Measurements from ENCODE around the gene GAS7.

GAS7 gene

DNA sequence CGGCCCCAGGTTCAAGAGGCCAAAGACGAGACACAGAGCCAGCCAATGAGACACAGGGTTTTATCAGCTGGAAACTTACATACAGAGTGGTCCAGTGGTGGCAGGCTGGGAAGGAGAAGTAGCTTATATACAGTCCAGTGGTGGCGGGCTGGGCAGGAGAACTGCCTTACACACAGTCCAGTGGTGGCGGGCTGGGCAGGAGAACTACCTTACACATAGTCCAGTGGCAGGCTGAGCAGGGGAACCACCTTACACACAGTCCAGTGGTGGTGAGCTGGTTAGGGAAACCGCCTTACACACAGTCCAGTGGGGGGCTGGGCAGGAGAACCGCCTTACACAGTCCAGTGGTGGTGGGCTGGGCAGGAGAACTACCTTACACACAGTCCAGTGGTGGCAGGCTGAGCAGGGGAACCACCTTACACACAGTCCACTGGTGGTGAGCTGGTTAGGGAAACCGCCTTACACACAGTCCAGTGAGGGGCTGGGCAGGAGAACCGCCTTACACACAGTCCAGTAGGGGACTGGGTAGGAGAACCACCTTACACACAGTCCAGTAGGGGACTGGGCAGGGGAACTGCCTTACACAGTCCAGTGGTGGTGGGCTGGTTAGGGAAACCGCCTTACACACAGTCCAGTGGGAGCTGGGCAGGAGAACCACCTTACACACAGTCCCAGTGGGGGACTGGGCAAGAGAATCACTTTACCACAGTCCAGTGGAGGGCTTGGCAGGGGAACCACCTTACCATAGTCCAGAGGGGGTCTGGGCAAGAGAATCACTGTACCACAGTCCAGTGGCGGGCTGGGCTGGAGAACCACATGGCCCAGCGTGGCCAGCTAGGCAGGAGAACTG is 90.9 kb downstream of the GAS7 start:
- Histone ChIP-seq H3K36me3 (ENCODE audit: control insufficient read depth in 4 of 4, insufficient read depth in 4 of 4, low read length in 3 of 4) (no peaks in the 10 kb centered on the region), H3K27ac (ENCODE audit: insufficient read depth in 1 of 2, low read depth in 1 of 2, low read length in 2 of 2, poor library complexity in 1 of 2, severe bottlenecking in 2 of 2) (no peak overlapping the region), H3K4me1 (ENCODE audit: control extremely low read depth in 1 of 4, control insufficient read depth in 4 of 4, insufficient read depth in 4 of 4, low read length in 3 of 4) (peaks cover 0 to 7% (median 2%) of the 10 kb centered on the region in 4 experiments), H3K9me3 (ENCODE audit: control extremely low read depth in 1 of 5, control insufficient read depth in 4 of 5, insufficient read depth in 2 of 5, low read depth in 1 of 5, low read length in 4 of 5) (no peaks in the 10 kb centered on the region), H3K27me3 (replicated peaks in 2 of 5; ENCODE audit: control insufficient read depth in 4 of 5, insufficient read depth in 5 of 5, low read length in 4 of 5) (no peaks in the 10 kb centered on the region), H3K4me3 (ENCODE audit: control insufficient read depth in 1 of 7, extremely low read depth in 1 of 7, insufficient read depth in 4 of 7, low read depth in 2 of 7, low read length in 6 of 7) (no peak overlapping the region)
- CTCF ChIA-PET = interaction anchor here (1.3 kb wide), 1 partner anchor 63 kb away, joined by 3 read pairs; no protein-coding TSS in a partner anchor
- POLR2A ChIA-PET = no interaction called here
- WGBS (ENCODE audit: insufficient coverage) = 80% methylated on average over 9 of the region's 11 CpGs
- no peak for DNase-seq

- peaks cover 0 to 7% (median under 1%) of the 10 kb centered on the region in 4 experiments for H3K4me1 ChIP-seq (ENCODE audit: control extremely low read depth in 1 of 4, control insufficient read depth in 4 of 4, insufficient read depth in 4 of 4, low read length in 3 of 4)
- no peak for DNase-seq
- H3K27ac ChIP-seq (ENCODE audit: insufficient read depth in 1 of 2, low read depth in 1 of 2, low read length in 2 of 2, poor library complexity in 1 of 2, severe bottlenecking in 2 of 2) = no peak overlapping the region
- H3K9me3 ChIP-seq (ENCODE audit: control extremely low read depth in 1 of 5, control insufficient read depth in 4 of 5, insufficient read depth in 2 of 5, low read depth in 1 of 5, low read length in 4 of 5) = no peaks in the 10 kb centered on the region
- no peaks in the 10 kb centered on the region for H3K36me3 ChIP-seq (ENCODE audit: control insufficient read depth in 4 of 4, insufficient read depth in 4 of 4, low read length in 3 of 4)
- no peaks in the 10 kb centered on the region for H3K27me3 ChIP-seq (replicated peaks in 2 of 5; ENCODE audit: control insufficient read depth in 4 of 5, insufficient read depth in 5 of 5, low read length in 4 of 5)
- 97% methylated on average over 9 of the region's 9 CpGs for WGBS (ENCODE audit: insufficient coverage)
- CTCF ChIA-PET = interaction anchor here (0.7 kb wide), 1 partner anchor 139 kb away, joined by 3 read pairs; no protein-coding TSS in a partner anchor
- POLR2A ChIA-PET = no interaction called here
- no peak overlapping the region for H3K4me3 ChIP-seq (ENCODE audit: control insufficient read depth in 1 of 7, extremely low read depth in 1 of 7, insufficient read depth in 4 of 7, low read depth in 2 of 7, low read length in 6 of 7)
Measured at GRCh38 chr17:10106067-10106466, 92.3 kb downstream of the GAS7 start.

DNA sequence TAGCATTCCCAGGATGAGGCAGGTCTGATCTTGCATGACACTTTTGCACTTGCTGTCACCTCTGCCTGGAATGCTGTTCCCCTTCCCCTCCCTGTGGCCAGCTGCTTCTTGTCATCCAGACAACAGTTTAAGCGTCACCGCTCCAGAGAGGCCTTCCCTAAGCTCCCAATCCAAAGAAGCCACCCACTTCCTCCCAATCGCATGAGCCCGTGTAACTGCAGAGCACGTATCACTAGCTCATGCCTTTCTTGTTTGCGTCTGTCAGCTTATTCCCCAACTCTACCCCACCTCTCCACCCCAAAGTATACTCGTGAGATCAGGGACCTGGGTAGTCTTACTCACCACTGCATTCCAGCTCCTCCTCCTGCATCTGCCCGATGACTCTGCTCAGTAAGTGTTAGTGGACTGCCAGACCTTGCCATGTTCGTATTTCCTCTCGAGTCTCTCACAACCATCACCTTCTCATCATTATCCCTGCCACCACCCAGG is 92.8 kb downstream of the GAS7 start:
- 89% methylated on average over 6 of the region's 10 CpGs for WGBS (ENCODE audit: insufficient coverage)
- no peak overlapping the region for H3K4me3 ChIP-seq (ENCODE audit: control insufficient read depth in 1 of 7, extremely low read depth in 1 of 7, insufficient read depth in 4 of 7, low read depth in 2 of 7, low read length in 6 of 7)
- no peaks in the 10 kb centered on the region for H3K36me3 ChIP-seq (ENCODE audit: control insufficient read depth in 4 of 4, insufficient read depth in 4 of 4, low read length in 3 of 4)
- H3K27me3 ChIP-seq (replicated peaks in 2 of 5; ENCODE audit: control insufficient read depth in 4 of 5, insufficient read depth in 5 of 5, low read length in 4 of 5) = no peaks in the 10 kb centered on the region
- CTCF ChIA-PET = interaction anchor here (0.7 kb wide), 2 partner anchors 40 to 139 kb away, joined by 3 read pairs; no protein-coding TSS in a partner anchor
- H3K4me1 ChIP-seq (ENCODE audit: control extremely low read depth in 1 of 4, control insufficient read depth in 4 of 4, insufficient read depth in 4 of 4, low read length in 3 of 4) = peaks cover 0 to 7% (median under 1%) of the 10 kb centered on the region in 4 experiments
- DNase-seq = no peak
- H3K27ac ChIP-seq (ENCODE audit: insufficient read depth in 1 of 2, low read depth in 1 of 2, low read length in 2 of 2, poor library complexity in 1 of 2, severe bottlenecking in 2 of 2) = no peak overlapping the region
- POLR2A ChIA-PET = no interaction called here
- no peaks in the 10 kb centered on the region for H3K9me3 ChIP-seq (ENCODE audit: control extremely low read depth in 1 of 5, control insufficient read depth in 4 of 5, insufficient read depth in 2 of 5, low read depth in 1 of 5, low read length in 4 of 5)

DNA sequence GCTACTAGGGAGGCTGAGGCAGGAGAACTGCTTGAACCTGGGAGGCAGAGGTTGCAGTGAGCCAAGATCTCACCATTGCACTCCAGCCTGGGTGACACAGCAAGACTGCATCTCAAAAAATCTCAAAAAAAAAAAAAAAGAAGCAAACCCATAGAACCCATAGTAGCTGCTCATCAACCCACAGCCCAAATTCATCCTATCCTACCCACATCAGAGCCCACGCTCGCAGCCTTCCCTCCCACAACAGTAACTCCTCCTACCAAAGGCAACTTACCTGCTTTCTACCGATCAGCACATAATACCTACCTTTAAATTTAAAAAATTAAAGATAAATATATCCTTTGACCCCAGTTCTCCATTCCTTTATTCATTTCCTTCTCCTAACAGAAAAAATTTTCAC is 94.7 kb downstream of the GAS7 start:
- POLR2A ChIA-PET = no interaction called here
- H3K27me3 ChIP-seq (replicated peaks in 2 of 5; ENCODE audit: control insufficient read depth in 4 of 5, insufficient read depth in 5 of 5, low read length in 4 of 5) = no peaks in the 10 kb centered on the region
- no peak for DNase-seq
- no peaks in the 10 kb centered on the region for H3K9me3 ChIP-seq (ENCODE audit: control extremely low read depth in 1 of 5, control insufficient read depth in 4 of 5, insufficient read depth in 2 of 5, low read depth in 1 of 5, low read length in 4 of 5)
- no peak overlapping the region for H3K27ac ChIP-seq (ENCODE audit: insufficient read depth in 1 of 2, low read depth in 1 of 2, low read length in 2 of 2, poor library complexity in 1 of 2, severe bottlenecking in 2 of 2)
- no peak overlapping the region for H3K4me3 ChIP-seq (ENCODE audit: control insufficient read depth in 1 of 7, extremely low read depth in 1 of 7, insufficient read depth in 4 of 7, low read depth in 2 of 7, low read length in 6 of 7)
- H3K36me3 ChIP-seq (ENCODE audit: control insufficient read depth in 4 of 4, insufficient read depth in 4 of 4, low read length in 3 of 4) = no peaks in the 10 kb centered on the region
- 97% methylated on average over 3 of the region's 3 CpGs for WGBS (ENCODE audit: insufficient coverage)
- H3K4me1 ChIP-seq (ENCODE audit: control extremely low read depth in 1 of 4, control insufficient read depth in 4 of 4, insufficient read depth in 4 of 4, low read length in 3 of 4) = peaks cover 0 to 13% (median under 1%) of the 10 kb centered on the region in 4 experiments
- CTCF ChIA-PET = no interaction called here

- Histone ChIP-seq H3K4me1 (ENCODE audit: control extremely low read depth in 1 of 4, control insufficient read depth in 4 of 4, insufficient read depth in 4 of 4, low read length in 3 of 4) (peaks cover 0 to 13% (median under 1%) of the 10 kb centered on the region in 4 experiments), H3K27me3 (replicated peaks in 2 of 5; ENCODE audit: control insufficient read depth in 4 of 5, insufficient read depth in 5 of 5, low read length in 4 of 5) (no peaks in the 10 kb centered on the region), H3K4me3 (ENCODE audit: control insufficient read depth in 1 of 7, extremely low read depth in 1 of 7, insufficient read depth in 4 of 7, low read depth in 2 of 7, low read length in 6 of 7) (no peak overlapping the region), H3K9me3 (ENCODE audit: control extremely low read depth in 1 of 5, control insufficient read depth in 4 of 5, insufficient read depth in 2 of 5, low read depth in 1 of 5, low read length in 4 of 5) (no peaks in the 10 kb centered on the region), H3K36me3 (ENCODE audit: control insufficient read depth in 4 of 4, insufficient read depth in 4 of 4, low read length in 3 of 4) (no peaks in the 10 kb centered on the region), H3K27ac (ENCODE audit: insufficient read depth in 1 of 2, low read depth in 1 of 2, low read length in 2 of 2, poor library complexity in 1 of 2, severe bottlenecking in 2 of 2) (no peak overlapping the region)
- ChIA-PET CTCF (no interaction called here), POLR2A (no interaction called here)
- WGBS (ENCODE audit: insufficient coverage) = 96% methylated on average over 7 of the region's 8 CpGs
- DNase-seq = no peak
Measured at GRCh38 chr17:10102817-10103216, 95.6 kb downstream of the GAS7 start.

DNA sequence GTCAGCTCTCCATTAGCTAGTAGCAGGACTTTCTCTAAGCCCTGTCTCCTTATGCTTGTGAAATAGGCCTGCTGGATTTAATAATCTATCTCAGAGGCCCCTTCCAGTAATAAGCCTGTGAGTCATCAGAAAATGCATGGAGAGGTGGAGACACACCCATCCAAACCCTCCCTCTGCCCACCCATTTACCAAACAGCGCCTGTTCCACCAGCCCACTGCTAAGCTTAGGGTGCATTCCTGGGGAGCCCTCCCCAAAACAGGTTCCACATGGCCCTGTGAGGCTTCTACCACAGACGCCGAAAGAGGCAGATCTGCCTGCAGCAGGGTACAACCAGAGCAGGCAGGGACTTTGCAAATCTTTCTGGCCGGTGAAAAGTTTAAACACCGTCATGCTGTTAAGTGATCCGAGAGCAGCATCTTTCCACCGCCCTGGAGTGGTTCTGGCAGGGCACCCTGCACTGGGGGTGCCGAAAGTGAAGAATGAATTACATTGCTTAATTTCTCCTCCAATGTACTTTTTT is 99.3 kb downstream of the GAS7 start:
- Histone ChIP-seq H3K4me1 (ENCODE audit: control extremely low read depth in 1 of 4, control insufficient read depth in 4 of 4, insufficient read depth in 4 of 4, low read length in 3 of 4) (peaks cover 0 to 6% (median 0%) of the 10 kb centered on the region in 4 experiments), H3K4me3 (ENCODE audit: control insufficient read depth in 1 of 7, extremely low read depth in 1 of 7, insufficient read depth in 4 of 7, low read depth in 2 of 7, low read length in 6 of 7) (no peak overlapping the region), H3K36me3 (ENCODE audit: control insufficient read depth in 4 of 4, insufficient read depth in 4 of 4, low read length in 3 of 4) (no peaks in the 10 kb centered on the region), H3K9me3 (ENCODE audit: control extremely low read depth in 1 of 5, control insufficient read depth in 4 of 5, insufficient read depth in 2 of 5, low read depth in 1 of 5, low read length in 4 of 5) (no peaks in the 10 kb centered on the region), H3K27me3 (replicated peaks in 2 of 5; ENCODE audit: control insufficient read depth in 4 of 5, insufficient read depth in 5 of 5, low read length in 4 of 5) (no peaks in the 10 kb centered on the region), H3K27ac (ENCODE audit: insufficient read depth in 1 of 2, low read depth in 1 of 2, low read length in 2 of 2, poor library complexity in 1 of 2, severe bottlenecking in 2 of 2) (no peak overlapping the region)
- ChIA-PET POLR2A (no interaction called here), CTCF (no interaction called here)
- 98% methylated on average over 8 of the region's 8 CpGs for WGBS (ENCODE audit: insufficient coverage)
- DNase-seq = no peak

- no peaks in the 10 kb centered on the region for H3K36me3 ChIP-seq (ENCODE audit: control insufficient read depth in 4 of 4, insufficient read depth in 4 of 4, low read length in 3 of 4)
- ChIA-PET CTCF (no interaction called here), POLR2A (no interaction called here)
- H3K4me1 ChIP-seq (ENCODE audit: control extremely low read depth in 1 of 4, control insufficient read depth in 4 of 4, insufficient read depth in 4 of 4, low read length in 3 of 4) = peaks cover 0 to 6% (median 0%) of the 10 kb centered on the region in 4 experiments
- H3K9me3 ChIP-seq (ENCODE audit: control extremely low read depth in 1 of 5, control insufficient read depth in 4 of 5, insufficient read depth in 2 of 5, low read depth in 1 of 5, low read length in 4 of 5) = peaks cover 0 to 6% (median 4%) of the 10 kb centered on the region in 5 experiments
- H3K27me3 ChIP-seq (replicated peaks in 2 of 5; ENCODE audit: control insufficient read depth in 4 of 5, insufficient read depth in 5 of 5, low read length in 4 of 5) = no peaks in the 10 kb centered on the region
- no peak for DNase-seq
- 93% methylated on average over 8 of the region's 8 CpGs for WGBS (ENCODE audit: insufficient coverage)
- no peak overlapping the region for H3K27ac ChIP-seq (ENCODE audit: insufficient read depth in 1 of 2, low read depth in 1 of 2, low read length in 2 of 2, poor library complexity in 1 of 2, severe bottlenecking in 2 of 2)
- H3K4me3 ChIP-seq (ENCODE audit: control insufficient read depth in 1 of 7, extremely low read depth in 1 of 7, insufficient read depth in 4 of 7, low read depth in 2 of 7, low read length in 6 of 7) = no peak overlapping the region
Measured at GRCh38 chr17:10096596-10096995, 101.8 kb downstream of the GAS7 start.
